ENCODE data around the gene PKMYT1. TPM values are rescaled to one million over a fixed set of nuclear protein-coding genes. Genes with fewer than 3 reads are reported as not detected.

The PKMYT1 gene
- total and polyA plus RNA-seq, 3 donors from 2014 or later, result 76.4 to 146 (median 119) TPM

DNA sequence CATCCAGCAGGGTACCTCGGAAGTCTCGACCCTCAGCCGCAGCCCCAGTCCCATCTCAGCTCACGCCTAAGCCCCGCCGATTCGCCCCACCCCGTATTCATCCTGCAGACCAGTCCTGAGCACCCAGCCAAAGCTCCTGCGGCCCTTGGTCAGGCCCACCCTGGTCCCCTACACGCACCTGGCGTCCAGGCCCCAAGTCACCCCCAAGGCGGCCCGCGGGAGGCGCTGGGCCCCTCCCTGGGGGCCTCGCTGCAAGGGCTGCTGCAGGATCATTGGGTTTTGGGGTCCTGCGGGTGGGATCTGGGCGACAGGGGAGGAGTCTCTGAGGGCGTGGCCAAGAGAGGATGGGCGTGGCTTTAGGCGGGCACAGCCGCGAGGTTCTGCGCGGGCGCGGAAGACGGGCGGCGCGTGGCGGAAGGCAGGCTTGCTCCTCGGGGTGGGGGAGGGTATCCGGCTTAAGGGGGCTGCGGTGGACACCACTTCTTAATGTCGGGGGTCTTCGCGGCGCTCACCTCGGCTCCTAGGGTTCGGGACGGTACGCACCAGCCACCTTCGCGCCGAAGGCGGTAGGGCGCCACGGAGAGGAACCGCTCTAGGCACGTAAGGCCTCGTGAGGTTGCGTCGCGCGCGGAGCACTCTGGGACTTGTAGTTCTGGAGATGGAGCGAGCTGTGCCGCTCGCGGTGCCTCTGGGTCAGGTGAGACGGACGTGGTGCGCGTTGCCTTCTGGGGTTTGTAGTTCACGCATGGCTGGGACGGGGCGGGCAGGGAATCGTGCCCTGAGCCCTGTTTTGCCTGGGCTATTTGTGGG lies 43.6 kb upstream of the PKMYT1 start, which contains the start of the genes HCFC1R1 and THOC6:
HCFC1R1 (minus strand) TSS at position 274 of the 810 bp plus-strand sequence; CDS start at position 273, 1 bp downstream.
THOC6 (plus strand) TSS at position 367 of the 810 bp plus-strand sequence; CDS start at position 659, 292 bp downstream.
- H3K36me3 ChIP-seq (ENCODE audit: low read depth, missing control alignments), result no peaks in the 10 kb centered on the region
- DNase-seq, result peak; percentile 99
- H3K9me3 ChIP-seq, result no peaks in the 10 kb centered on the region
- peak within 1 kb of the TSS; percentile 58 to 79 for H3K4me3 ChIP-seq
- H3K4me1 ChIP-seq, result peaks cover 35% of the 10 kb centered on the region
- TF ChIP-seq, protein P1, sequence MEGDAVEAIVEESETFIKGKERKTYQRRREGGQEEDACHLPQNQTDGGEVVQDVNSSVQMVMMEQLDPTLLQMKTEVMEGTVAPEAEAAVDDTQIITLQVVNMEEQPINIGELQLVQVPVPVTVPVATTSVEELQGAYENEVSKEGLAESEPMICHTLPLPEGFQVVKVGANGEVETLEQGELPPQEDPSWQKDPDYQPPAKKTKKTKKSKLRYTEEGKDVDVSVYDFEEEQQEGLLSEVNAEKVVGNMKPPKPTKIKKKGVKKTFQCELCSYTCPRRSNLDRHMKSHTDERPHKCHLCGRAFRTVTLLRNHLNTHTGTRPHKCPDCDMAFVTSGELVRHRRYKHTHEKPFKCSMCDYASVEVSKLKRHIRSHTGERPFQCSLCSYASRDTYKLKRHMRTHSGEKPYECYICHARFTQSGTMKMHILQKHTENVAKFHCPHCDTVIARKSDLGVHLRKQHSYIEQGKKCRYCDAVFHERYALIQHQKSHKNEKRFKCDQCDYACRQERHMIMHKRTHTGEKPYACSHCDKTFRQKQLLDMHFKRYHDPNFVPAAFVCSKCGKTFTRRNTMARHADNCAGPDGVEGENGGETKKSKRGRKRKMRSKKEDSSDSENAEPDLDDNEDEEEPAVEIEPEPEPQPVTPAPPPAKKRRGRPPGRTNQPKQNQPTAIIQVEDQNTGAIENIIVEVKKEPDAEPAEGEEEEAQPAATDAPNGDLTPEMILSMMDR (IDR thresholded peaks at IDR 0.05), result no peak
- no peak for TF ChIP-seq POLR2A (IDR thresholded peaks at IDR 0.05)
- no peaks in the 10 kb centered on the region for H3K27me3 ChIP-seq
- WGBS, 2 donors, result 0 to 1% methylated on average over 10 to 69 of the region's 69 CpGs
- intact Hi-C loops (cut with DNase I; ENCODE audit: low total_unique reads), result no loop called here
- H3K27ac ChIP-seq, result peak within 1 kb of the TSS; percentile 88 to 94

DNA sequence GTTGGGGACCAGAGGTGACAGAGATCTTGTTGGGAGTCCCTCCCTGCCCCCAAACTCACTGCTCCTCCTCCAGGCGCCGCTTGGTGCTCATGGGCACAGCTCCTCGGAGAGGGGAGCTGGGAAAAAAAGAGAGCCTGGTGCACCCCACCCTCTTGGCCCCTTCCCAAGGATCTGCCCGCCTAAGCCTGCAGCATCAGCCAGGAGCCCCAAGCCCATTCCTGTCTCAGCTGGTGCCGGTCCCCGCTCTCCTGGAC lies 43.1 kb upstream of the PKMYT1 start:
- 0 to 7% methylated on average over 1 to 6 of the region's 6 CpGs for WGBS, 2 donors
- Histone ChIP-seq H3K9me3 (no peaks in the 10 kb centered on the region), H3K36me3 (ENCODE audit: low read depth, missing control alignments) (no peaks in the 10 kb centered on the region), H3K27me3 (no peaks in the 10 kb centered on the region), H3K4me1 (peaks cover 35% of the 10 kb centered on the region), H3K4me3 (peak overlapping the region; percentile 58 to 79), H3K27ac (peak overlapping the region; percentile 88 to 94)
- no peak for TF ChIP-seq POLR2A (IDR thresholded peaks at IDR 0.05)
- TF ChIP-seq, protein P1 (IDR thresholded peaks at IDR 0.05), result no peak
- intact Hi-C loops (cut with DNase I; ENCODE audit: low total_unique reads), result no loop called here
- no peak for DNase-seq

DNA sequence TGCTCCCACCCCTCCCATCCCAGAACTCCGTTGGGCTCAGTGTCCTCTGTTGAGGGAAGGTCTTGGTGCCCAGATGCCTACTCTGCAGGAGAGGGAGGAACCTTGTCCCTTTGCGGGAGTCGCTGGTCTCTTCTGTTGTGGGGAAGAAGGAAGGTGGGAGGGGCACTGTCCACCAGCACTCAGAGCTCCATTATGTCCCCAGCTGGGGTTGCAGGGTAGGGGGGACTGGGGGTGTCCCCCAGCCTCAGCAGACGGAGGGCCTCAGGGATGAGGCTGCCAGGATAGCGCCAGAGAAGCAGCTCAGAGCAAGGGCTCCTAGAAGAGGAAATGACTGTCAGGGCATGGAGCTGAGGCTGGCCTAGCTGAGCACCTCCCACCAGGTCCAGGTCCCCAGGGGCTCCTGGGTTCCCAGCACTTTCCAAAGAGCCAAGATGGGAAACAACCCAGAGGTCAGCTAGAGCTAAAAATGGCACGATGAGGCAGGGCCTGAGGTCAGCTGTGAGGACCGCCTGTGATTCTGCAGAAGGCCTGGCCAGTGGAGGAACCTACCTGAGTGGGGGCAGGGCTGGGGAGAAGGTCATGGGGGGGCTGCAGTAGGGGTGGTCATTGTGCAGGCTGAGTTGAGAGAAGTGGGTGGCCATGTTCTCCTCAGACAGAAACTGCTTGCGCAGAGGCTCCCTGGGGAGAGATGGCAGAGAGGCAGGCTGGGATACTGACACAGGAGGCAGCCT lies 42.6 kb upstream of the PKMYT1 start:
- H3K4me3 ChIP-seq, result peak overlapping the region; percentile 58 to 79
- TF ChIP-seq POLR2A (IDR thresholded peaks at IDR 0.05), result no peak
- TF ChIP-seq, protein P1 (IDR thresholded peaks at IDR 0.05), result no peak
- no peak for DNase-seq
- H3K4me1 ChIP-seq, result peaks cover 35% of the 10 kb centered on the region
- 14 to 21% methylated on average over 4 to 8 of the region's 8 CpGs for WGBS, 2 donors
- no peaks in the 10 kb centered on the region for H3K36me3 ChIP-seq (ENCODE audit: low read depth, missing control alignments)
- no peaks in the 10 kb centered on the region for H3K27me3 ChIP-seq
- no peaks in the 10 kb centered on the region for H3K9me3 ChIP-seq
- H3K27ac ChIP-seq, result peak overlapping the region; percentile 88 to 94
- intact Hi-C loops (cut with DNase I; ENCODE audit: low total_unique reads), result no loop called here

DNA sequence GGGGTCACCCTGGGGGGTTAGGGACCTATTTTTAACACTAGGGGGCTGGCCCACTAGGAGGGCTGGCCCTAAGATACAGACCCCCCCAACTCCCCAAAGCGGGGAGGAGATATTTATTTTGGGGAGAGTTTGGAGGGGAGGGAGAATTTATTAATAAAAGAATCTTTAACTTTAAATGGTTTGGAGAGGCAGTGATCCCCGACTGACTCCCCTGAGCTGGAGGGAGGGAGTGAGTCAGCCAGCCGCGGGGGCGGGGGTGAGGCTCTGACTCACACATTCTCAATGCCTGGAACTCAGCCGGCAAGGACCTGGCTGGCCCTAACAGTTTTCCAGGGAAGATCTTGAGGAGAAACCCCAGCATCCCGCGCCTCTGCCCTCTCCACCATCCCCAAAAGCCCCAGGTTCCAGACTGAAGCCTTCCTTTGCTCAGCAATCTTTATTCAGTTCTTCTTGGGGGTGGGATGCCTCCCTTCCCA lies 42.0 kb upstream of the PKMYT1 start:
- Histone ChIP-seq H3K36me3 (ENCODE audit: low read depth, missing control alignments) (no peaks in the 10 kb centered on the region), H3K9me3 (no peaks in the 10 kb centered on the region), H3K27ac (peak overlapping the region; percentile 66 to 94), H3K27me3 (no peaks in the 10 kb centered on the region), H3K4me3 (no peak overlapping the region), H3K4me1 (peaks cover 35% of the 10 kb centered on the region)
- intact Hi-C loops (cut with DNase I; ENCODE audit: low total_unique reads), result no loop called here
- TF ChIP-seq, protein P1 (IDR thresholded peaks at IDR 0.05), result no peak
- no peak for TF ChIP-seq POLR2A (IDR thresholded peaks at IDR 0.05)
- DNase-seq, result peak; percentile 93
- WGBS, 2 donors, result 4 to 6% methylated on average over 8 of the region's 8 CpGs

Data from testis (tissue), 3 donors.